ENCODE measurements around the gene NVL.

The NVL gene

DNA sequence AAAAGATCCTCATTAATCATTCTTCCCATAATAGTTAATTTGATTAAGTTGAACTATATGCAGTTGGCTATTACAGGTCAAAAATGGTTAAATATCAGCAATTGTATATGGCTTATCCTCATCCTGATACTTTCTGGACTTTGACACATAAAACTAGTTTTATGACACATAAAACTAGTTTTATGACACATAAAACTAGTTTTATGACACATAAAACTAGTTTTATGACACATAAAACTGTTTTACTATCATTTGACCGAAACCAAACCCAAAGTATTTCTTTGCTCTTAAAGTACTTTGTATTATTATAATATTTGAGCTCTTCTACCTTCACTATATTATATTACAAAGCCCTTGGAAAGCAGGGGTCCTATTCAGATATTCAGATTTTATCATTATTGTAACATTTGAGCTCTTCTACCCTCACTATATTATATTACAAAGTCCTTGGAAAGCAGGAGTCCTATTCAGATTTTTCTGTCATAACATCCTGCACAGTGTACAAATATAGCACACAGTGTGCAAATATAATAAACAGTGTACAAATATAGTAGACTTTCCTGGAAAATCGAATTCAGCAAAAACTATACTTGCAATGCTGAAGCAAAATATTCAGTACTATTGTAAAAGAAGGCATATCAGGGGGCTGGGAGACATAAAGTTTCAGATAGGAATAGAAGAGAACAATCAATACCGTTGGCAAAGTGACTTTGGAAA, 53.0 kb downstream of the NVL start:
- DNase-seq: no peak

- no peak for DNase-seq
These were observed 54.9 kb downstream of the NVL start for GRCh38 chr1:224274970-224275626.

GRCh38 chr1:224273641-224274040, 56.3 kb downstream of the NVL start:
- DNase-seq: no peak

DNA sequence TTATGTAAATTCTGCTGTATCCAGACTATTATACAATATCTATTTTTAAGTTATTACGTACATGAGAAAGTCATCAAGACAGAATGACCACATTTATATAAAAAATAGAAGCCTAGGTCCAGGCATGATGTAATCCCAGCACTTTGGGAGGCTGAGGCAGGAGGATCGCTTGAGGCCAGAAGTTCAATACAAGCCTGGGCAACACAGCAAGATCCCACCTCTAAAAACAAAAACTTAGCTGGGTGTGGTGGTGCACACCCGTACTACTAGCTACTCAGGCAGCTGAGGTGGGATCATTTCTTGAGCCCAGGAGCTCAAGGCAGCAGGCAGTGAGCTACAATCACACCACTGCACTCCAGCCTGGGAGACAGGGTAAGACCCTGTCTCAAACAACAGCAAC, 58.9 kb downstream of the NVL start:
- DNase-seq: no peak

DNA sequence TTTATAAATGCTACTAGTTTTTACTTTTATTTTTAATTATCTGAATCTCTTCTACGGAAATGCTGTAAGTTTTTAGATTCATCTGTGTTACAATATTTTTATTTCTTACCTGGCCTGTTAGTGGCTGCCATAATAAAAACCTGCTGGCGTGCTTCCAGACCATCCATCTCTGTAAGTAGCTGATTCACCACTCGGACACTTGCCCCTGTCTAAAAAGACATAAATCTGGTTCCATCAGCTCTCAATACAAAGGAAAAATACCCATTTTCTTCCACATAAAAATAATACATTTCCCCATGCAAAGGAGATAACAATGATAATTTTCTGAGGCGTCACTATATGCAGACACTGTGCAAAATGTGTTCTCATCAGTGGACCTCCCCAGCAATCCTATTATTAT, 62.0 kb downstream of the NVL start:
- no peak for DNase-seq

DNA sequence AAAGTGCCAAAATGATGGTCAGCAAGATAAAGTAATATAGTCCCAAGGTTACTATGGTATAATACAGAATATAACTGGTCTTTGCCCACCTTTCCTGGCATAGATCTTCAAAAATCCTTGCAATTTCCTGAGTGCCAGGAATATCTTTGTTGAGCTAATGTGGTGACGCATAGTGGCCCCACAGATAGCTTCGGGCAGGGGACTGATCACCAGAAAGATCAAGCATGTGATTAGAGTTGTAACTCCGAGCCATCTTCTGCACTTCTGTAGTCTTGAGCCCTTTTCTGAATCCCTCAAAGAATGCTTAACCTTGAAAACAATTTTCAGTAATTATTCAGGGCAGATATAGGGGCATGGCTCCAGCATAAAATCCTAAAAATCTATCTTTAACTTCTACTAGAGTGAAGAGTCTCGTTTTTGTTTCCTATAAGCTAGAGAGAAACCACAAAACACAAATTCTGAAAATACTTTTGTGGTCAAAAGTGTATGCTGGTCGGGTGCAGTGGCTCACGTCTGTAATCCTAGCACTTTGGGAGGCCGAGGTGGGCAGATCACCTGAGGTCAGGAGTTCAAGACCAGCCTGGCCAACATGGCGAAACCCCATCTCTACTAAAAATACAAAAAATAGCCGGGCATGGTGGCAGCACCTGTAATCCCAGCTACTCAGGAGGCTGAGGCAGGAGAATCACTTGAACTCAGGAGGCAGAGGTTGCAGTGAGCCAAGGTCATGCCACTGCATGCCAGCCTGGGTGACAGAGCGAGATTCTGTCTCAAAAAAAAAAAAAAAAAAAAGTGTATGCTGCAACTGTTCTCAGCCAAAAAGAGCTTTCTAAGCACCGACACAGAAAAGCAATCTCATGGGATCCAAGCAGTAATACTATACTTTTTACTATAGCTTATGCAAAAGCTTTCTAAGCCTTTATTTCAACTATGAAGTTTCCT, 62.8 kb downstream of the NVL start:
- DNase-seq: no peak

- no peak for DNase-seq
These were observed 63.7 kb downstream of the NVL start for GRCh38 chr1:224266105-224266914.

GRCh38 chr1:224264321-224264720, 65.7 kb downstream of the NVL start:
- DNase-seq: no peak

- DNase-seq: no peak
These were observed 67.5 kb downstream of the NVL start for GRCh38 chr1:224262373-224263054.

- DNase-seq: no peak
These were observed 70.0 kb downstream of the NVL start for GRCh38 chr1:224259986-224260385.

DNA sequence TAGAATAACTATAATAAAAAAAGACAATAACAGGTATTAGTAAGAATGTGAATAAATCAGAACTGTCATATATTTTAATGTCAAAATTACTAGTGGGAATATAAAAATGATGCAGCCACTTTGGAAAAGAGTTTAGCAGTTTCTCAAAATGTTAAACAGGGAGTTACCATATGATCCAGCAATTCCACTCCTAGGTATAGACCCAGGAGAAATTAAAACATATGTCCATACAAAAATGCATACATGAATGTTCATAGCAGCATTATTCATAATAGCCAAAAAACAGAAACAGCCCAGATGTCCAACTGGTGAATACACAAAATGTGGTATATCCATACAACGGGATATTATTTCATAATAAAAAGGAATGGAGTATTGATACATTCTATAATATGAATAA, 71.6 kb downstream of the NVL start:
- no peak for DNase-seq

DNA sequence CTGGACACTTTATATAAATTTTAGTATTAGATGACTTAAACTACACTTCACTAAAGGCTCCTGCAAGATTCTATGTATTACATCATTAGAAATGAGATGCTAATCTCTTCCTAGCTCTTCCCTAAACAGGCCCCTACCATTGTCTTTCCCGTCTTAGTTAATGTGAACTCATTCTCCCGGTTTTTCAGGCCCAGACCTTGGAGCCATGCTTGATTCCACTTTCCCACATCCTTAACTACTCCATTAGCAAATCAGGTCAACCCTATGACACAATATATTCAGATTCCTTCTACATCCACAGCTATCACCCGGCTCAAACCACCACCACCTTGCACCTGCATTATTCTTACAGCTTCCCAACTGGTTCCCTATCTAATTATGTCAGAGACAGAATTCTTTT, 73.3 kb downstream of the NVL start:
- no peak for DNase-seq

GRCh38 chr1:224253721-224254120, 76.3 kb downstream of the NVL start:
- DNase-seq: no peak

DNA sequence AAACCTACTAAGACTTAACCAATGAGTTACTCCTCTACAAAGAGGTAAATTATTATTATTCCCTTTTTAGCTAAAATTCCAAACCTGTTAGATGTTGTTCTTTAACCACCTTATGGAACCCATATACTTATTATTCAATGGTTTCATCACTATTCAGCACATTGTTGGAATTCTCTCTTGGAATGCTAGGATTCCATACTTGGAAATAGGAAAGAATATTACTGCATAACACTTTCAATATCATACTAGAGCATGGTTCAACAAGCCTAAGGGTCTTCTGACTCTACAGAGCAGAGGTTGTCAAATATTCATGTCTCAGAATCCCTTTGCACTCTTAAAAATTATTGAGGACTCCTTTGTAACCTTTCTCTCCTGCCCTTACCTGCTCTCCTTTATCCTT, 77.5 kb downstream of the NVL start:
- no peak for DNase-seq

DNA sequence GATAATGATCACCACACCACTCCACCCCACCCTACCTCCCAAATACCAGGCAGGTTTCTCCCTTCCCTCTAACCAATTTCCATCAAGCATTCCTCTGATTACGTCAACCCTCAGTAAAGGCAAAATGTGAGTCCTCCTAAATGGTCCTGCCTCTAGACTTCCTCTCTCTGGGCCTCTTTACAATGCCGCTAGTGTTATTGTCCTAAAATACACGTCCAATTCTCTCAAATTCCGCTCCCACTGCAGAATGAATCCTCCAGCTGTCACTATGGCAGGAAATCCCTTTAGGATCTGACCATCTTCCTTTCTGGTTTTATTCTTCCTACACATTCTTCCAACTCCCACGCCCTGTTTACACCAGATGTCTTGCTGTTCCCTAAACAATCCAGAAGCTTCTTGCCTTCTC, 78.2 kb downstream of the NVL start:
- no peak for DNase-seq

DNA sequence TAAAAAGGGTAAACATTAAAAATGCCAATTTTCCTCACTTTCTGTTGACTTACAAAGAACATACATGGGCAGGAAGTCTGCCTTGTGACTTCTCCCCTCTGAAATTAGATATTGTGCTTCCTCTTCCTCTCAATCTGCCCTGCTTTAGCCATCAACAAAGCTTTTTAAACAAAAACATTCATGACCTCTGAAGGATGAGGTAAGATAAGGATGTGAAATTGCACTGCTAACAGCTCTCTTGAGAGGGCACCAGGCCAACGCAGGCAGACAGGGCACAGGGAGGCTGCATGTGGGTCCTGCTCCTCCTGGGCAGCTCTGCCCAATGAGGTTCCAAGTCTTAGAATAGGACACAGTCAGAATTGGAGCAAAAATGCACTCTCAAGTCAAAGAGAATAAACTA, 84.8 kb downstream of the NVL start:
- DNase-seq: peak; percentile 16

DNA sequence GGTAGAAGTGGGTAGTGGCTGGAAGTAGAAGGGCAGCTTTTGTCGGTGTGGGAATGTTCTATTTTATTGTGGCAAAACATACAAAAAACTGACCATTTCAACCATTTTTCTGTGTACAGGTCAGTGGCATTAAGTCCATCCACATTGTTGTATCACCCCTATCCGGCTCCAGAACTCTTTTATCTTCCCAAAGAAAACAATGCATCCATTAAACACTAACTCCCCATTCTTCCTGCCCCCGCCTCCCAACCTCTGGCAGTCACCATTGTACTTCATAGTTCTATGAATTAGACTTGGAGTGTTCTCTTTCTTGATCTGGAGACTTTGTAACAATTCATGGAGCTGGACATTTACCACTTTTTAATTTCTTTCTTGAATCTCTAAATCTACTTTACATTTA, 91.2 kb downstream of the NVL start:
- no peak for DNase-seq

DNA sequence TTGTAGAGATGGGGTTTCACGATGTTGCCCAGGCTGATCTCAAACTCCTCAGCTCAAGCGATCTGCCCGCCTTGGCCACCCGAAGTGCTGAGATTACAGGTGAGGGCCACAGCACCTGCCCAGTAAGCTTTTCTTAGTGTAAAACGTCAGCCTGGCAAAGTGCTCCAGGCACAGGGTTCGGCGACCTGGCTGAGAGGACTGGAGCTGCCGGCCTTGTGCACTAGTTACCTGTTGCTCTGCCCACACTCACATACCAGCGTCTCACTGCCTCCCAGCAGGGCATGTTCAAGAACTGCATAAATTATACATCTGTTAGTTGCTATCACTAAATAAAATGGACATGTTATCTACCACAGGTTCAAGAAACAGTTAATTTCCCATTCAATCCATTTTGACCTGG, 91.8 kb downstream of the NVL start:
- DNase-seq: no peak

- no peak for DNase-seq
These were observed 92.7 kb downstream of the NVL start for GRCh38 chr1:224237119-224237881.

DNA sequence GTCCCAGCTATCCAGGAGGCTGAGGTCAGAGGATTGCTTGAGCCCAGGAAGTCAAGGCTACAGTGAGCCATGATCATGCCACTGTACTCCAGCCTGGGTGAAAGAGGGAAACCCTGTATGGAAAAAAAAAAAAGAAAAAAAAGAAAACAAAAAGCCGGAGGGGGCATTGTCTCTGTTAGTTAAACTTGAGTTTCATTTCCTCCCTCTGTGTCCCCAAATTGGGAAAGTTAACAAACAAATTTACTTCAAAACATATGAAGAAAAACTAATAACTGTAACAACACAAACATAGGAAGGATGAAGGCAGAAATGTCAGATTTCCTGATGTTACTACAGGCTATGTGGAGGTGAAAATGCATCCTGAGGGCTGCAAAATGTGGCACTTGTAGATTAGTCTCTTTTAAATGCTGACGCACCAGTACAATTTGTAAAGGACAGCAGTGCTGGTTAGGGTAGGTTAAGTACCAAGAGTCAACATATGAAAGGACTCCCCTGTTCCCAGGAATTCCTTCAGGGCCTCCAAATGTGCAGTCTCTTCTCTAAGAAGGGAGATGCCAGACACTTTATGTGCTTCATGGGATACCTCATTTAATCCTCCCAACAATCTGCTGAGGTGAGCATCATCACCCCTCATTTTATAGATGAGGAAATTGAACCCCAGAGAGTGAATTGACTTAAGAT, 94.0 kb downstream of the NVL start:
- no peak for DNase-seq

- DNase-seq: no peak
These were observed 96.0 kb downstream of the NVL start for GRCh38 chr1:224234017-224234416.
